ENCODE measurements around the gene CLIP3. TPM values are rescaled to one million over a fixed set of nuclear protein-coding genes. Genes with fewer than 3 reads are reported as not detected.

The CLIP3 gene
- total and polyA plus RNA-seq, 9 donors, result 16.1 to 91.3 (median 54.9) TPM

DNA sequence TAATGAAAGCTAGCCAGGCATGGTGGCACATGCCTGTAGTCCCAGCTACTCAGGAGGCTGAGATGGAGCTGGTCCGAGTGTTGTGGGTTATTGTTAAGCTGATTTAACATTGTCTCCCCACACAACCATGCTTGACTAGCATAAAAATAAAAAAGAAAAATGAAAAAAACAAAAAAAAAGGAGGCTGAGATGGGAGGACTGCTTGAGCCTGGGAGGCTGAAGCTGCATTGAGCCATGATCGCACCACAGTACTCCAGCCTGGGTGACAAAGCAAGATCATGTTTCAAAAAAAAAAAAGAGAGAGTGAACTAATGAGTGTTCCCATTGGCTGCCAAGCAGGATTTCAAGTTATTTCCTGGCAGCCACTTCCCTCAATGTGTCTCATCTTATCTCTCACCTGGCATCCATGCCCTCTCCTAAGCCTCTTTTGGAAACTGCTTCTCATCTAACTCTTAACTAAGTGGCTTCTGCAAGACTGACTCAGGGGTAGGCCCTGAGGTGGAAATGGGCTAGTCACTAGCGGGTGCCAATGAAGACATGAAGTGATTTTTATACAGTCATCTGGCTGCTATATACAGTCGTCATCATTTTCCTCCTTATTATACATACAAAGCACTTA, 16.5 kb upstream of the CLIP3 start:
- 93 to 96% (median 94%) methylated on average over 4 of the region's 4 CpGs for WGBS, 3 donors
- H3K27ac ChIP-seq, result no peak overlapping the region
- intact Hi-C loops (cut with DNase I), result no loop called here
- no peak for TF ChIP-seq POLR2A (IDR thresholded peaks at IDR 0.05)
- TF ChIP-seq, protein P1, sequence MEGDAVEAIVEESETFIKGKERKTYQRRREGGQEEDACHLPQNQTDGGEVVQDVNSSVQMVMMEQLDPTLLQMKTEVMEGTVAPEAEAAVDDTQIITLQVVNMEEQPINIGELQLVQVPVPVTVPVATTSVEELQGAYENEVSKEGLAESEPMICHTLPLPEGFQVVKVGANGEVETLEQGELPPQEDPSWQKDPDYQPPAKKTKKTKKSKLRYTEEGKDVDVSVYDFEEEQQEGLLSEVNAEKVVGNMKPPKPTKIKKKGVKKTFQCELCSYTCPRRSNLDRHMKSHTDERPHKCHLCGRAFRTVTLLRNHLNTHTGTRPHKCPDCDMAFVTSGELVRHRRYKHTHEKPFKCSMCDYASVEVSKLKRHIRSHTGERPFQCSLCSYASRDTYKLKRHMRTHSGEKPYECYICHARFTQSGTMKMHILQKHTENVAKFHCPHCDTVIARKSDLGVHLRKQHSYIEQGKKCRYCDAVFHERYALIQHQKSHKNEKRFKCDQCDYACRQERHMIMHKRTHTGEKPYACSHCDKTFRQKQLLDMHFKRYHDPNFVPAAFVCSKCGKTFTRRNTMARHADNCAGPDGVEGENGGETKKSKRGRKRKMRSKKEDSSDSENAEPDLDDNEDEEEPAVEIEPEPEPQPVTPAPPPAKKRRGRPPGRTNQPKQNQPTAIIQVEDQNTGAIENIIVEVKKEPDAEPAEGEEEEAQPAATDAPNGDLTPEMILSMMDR (IDR thresholded peaks at IDR 0.05), result no peak
- no peak for TF ChIP-seq EP300 (IDR thresholded peaks at IDR 0.05)
- peaks cover 1% of the 10 kb centered on the region for H3K4me1 ChIP-seq (ENCODE audit: insufficient read depth)
- no peaks in the 10 kb centered on the region for H3K27me3 ChIP-seq
- no peak for DNase-seq
- no peaks in the 10 kb centered on the region for H3K36me3 ChIP-seq
- H3K9me3 ChIP-seq, result no peaks in the 10 kb centered on the region
- no peak overlapping the region for H3K4me3 ChIP-seq

DNA sequence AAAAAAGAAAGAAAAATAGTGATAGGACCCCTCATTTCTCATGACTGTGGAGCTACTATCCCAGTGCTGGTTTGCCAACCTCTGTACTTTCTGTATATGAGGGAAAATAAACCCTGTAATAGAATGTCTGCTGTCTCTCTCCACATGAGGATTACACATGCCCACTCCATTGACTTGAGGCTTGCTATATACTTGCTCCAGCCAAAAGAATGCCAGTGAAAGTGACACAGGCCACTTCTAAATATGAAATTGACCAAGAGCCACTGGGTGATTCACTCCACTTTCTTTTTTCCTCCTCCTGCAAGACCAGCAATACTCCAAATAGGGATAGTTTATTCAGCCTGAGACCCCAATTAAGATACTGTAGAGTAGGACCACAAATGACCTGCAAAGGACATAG, 15.2 kb upstream of the CLIP3 start:
- no peak overlapping the region for H3K27ac ChIP-seq
- intact Hi-C loops (cut with DNase I), result no loop called here
- TF ChIP-seq, protein P1 (IDR thresholded peaks at IDR 0.05), result no peak
- TF ChIP-seq POLR2A (IDR thresholded peaks at IDR 0.05) (no peak), EP300 (IDR thresholded peaks at IDR 0.05) (no peak)
- H3K4me3 ChIP-seq, result no peak overlapping the region
- H3K4me1 ChIP-seq (ENCODE audit: insufficient read depth), result no peaks in the 10 kb centered on the region
- no peaks in the 10 kb centered on the region for H3K27me3 ChIP-seq
- H3K9me3 ChIP-seq, result no peaks in the 10 kb centered on the region
- DNase-seq, result no peak
- no peaks in the 10 kb centered on the region for H3K36me3 ChIP-seq

DNA sequence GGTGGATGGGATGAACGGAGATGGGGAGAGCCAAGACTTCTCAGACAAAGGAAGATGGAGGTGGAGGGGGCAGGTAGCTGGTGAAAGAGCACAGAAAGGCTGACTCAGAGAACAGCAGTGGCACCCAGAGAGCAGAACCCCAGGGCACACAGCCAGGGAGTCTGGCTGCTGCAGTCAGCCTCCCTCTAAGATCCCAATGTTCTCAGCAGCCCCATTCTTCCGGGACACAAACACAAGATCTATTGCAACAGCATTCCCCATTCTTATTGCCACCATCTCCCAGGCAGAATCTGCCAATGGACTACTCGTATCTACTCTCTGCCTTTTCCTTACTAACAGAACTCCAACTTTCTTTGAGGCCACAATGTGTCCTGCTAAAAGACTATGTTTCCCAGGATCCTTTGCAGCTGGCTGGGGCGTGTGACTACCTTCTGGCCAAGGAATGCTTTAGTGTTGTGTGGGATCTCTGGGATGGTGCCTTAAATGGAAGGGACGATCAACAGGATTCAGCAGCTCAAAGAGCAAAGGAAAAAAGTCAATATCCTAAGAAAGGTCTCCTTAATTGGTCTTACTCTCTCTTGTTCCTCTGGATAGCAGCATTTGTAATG, 13.9 kb upstream of the CLIP3 start:
- TF ChIP-seq EP300 (IDR thresholded peaks at IDR 0.05) (no peak), POLR2A (IDR thresholded peaks at IDR 0.05) (no peak)
- TF ChIP-seq, protein P1 (IDR thresholded peaks at IDR 0.05), result no peak
- WGBS, 3 donors, result 85 to 94% (median 90%) methylated on average over 5 of the region's 5 CpGs
- intact Hi-C loops (cut with DNase I), result no loop called here
- DNase-seq, result no peak
- Histone ChIP-seq H3K27me3 (no peaks in the 10 kb centered on the region), H3K4me1 (ENCODE audit: insufficient read depth) (peaks cover 2% of the 10 kb centered on the region), H3K36me3 (no peaks in the 10 kb centered on the region), H3K4me3 (no peak overlapping the region), H3K9me3 (no peaks in the 10 kb centered on the region), H3K27ac (no peak overlapping the region)

DNA sequence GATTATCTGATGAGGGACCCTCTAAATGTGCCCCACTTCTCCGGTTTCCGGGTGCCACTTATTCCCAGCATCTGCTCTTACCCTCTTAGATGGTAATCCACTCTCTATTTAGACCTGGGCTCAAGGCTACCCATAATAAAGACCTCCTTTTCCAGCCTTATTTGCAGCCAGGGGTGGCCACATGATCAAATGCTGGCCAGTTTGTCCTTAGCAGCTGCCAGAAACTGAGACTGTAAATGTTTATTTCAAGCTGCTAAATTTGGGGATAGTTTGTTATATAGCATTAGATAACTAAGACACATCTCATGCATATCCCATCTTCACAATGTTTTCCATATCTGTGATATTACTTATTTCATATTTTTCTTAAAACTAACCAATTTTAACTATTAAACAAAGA, 11.3 kb upstream of the CLIP3 start:
- no peak for DNase-seq
- peaks cover 2% of the 10 kb centered on the region for H3K4me1 ChIP-seq (ENCODE audit: insufficient read depth)
- no peak overlapping the region for H3K27ac ChIP-seq
- H3K9me3 ChIP-seq, result no peaks in the 10 kb centered on the region
- no peak overlapping the region for H3K4me3 ChIP-seq
- TF ChIP-seq, protein P1 (IDR thresholded peaks at IDR 0.05), result no peak
- TF ChIP-seq POLR2A (IDR thresholded peaks at IDR 0.05), result no peak
- no peak for TF ChIP-seq EP300 (IDR thresholded peaks at IDR 0.05)
- no peaks in the 10 kb centered on the region for H3K27me3 ChIP-seq
- intact Hi-C loops (cut with DNase I), result no loop called here
- H3K36me3 ChIP-seq, result no peaks in the 10 kb centered on the region
- 31 to 79% (median 46%) methylated on average over 2 of the region's 2 CpGs for WGBS, 3 donors
